SK-N-SH (cell line): ENCODE results near the gene ATP5MC3. TPM values are rescaled to one million over a fixed set of nuclear protein-coding genes. Genes with fewer than 3 reads are reported as not detected.

Source experiments
- CTCF ChIA-PET: fragments of 300-600, 350-600 bp; formaldehyde crosslinking; extraction: SDS; loops from one replicate; lab custom pipeline; 2021; lab: Yijun Ruan, JAX
- POLR2A ChIA-PET: fragments of 350-600 bp; sonication (Branson Sonifier 250); formaldehyde crosslinking; extraction: SDS; loops from one replicate; lab custom pipeline; 2020; ENCODE audit warnings: antibody characterized with exemption, inconsistent platforms; lab: Yijun Ruan, JAX
- DNase-seq: peaks from one replicate; pipeline ENCODE4 v3.0.0; 2012
- H2AFZ ChIP-seq: fragments of 200-600 bp; sonication (generic); 2 replicates; pipeline ENCODE4 v1.8.1; 2016; ENCODE audit warnings: antibody characterized with exemption, mild to moderate bottlenecking, low read depth
- H3F3A ChIP-seq: fragments of 200-600 bp; sonication (generic); replicated peaks from 2 replicates; pipeline ENCODE3; 2016; ENCODE audit warnings: antibody characterized with exemption, mild to moderate bottlenecking; ENCODE audit not compliant: insufficient read depth
- H3K27ac ChIP-seq, 2 experiments: fragments of 200-500 bp in 1 of 2; fragments of 200-600 bp in 1 of 2; sonication (Bioruptor generic) in 1 of 2; sonication (generic), shearing (Covaris generic) in 1 of 2; 2 replicates each; pipeline versions ENCODE4 v1.5.1 to v1.6.1; 2014 to 2016; ENCODE audit warnings: low read depth in 2 of 2, inconsistent platforms in 1 of 2, low read length in 1 of 2, mild to moderate bottlenecking in 1 of 2, mixed read lengths in 1 of 2
- H3K27me3 ChIP-seq: fragments of 200-600 bp; sonication (generic), shearing (Covaris generic); 2 replicates; pipeline ENCODE4 v1.6.1; 2016; ENCODE audit warnings: mixed run types; ENCODE audit not compliant: insufficient read depth
- H3K36me3 ChIP-seq, 2 experiments: fragments of 200-500 bp in 1 of 2; fragments of 200-600 bp in 1 of 2; sonication (Bioruptor generic) in 1 of 2; sonication (generic) in 1 of 2; replicated peaks in 1 of 2; 2 replicates each; pipeline versions ENCODE3 to v1.5.1; 2014 to 2016; ENCODE audit warnings: low read length in 1 of 2, mild to moderate bottlenecking in 1 of 2; ENCODE audit not compliant: insufficient read depth in 2 of 2, control insufficient read depth in 1 of 2
- H3K4me1 ChIP-seq, 2 experiments: fragments of 200-500 bp in 1 of 2; fragments of 200-600 bp in 1 of 2; sonication (Bioruptor generic) in 1 of 2; sonication (generic), shearing (Covaris generic) in 1 of 2; 2 replicates each; pipeline versions ENCODE4 v1.5.1 to v1.6.1; 2014 to 2016; ENCODE audit warnings: low read depth in 1 of 2, low read length in 1 of 2, mixed run types in 1 of 2; ENCODE audit not compliant: insufficient read depth in 2 of 2, control insufficient read depth in 1 of 2
- H3K4me2 ChIP-seq: fragments of 200-600 bp; sonication (generic), shearing (Covaris generic); 2 replicates; pipeline ENCODE4 v1.6.1; 2017; ENCODE audit warnings: mixed run types
- H3K4me3 ChIP-seq, 2 experiments: fragments of 200-500 bp in 1 of 2; fragments of 200-600 bp in 1 of 2; sonication (Bioruptor generic) in 1 of 2; sonication (generic), shearing (Covaris generic) in 1 of 2; 2 replicates each; pipeline versions ENCODE4 v1.5.1 to v1.8.1; 2014 to 2016; ENCODE audit warnings: low read depth in 2 of 2, inconsistent platforms in 1 of 2, low read length in 1 of 2, mild to moderate bottlenecking in 1 of 2, mixed read lengths in 1 of 2, moderate library complexity in 1 of 2
- H3K79me2 ChIP-seq: fragments of 200-600 bp; sonication (generic); 2 replicates; pipeline ENCODE4 v1.8.1; 2017; ENCODE audit warnings: mild to moderate bottlenecking; ENCODE audit not compliant: insufficient read depth
- H3K9ac ChIP-seq: fragments of 200-600 bp; sonication (generic); 2 replicates; pipeline ENCODE4 v1.6.1; 2017; ENCODE audit warnings: mixed run types
- H3K9me2 ChIP-seq: fragments of 200-600 bp; sonication (generic); 2 replicates; pipeline ENCODE4 v1.6.1; 2017; ENCODE audit warnings: mixed run types
- H3K9me3 ChIP-seq: fragments of 200-600 bp; sonication (generic); 2 replicates; pipeline ENCODE4 v1.6.1; 2017; ENCODE audit warnings: mixed run types, mild to moderate bottlenecking, moderate library complexity
- H4K20me1 ChIP-seq: fragments of 200-600 bp; sonication (generic); 2 replicates; pipeline ENCODE4 v1.6.1; 2017; ENCODE audit warnings: mild to moderate bottlenecking, mixed run types; ENCODE audit not compliant: insufficient read depth
- CHD2 ChIP-seq: fragments of 150-350 bp; IDR thresholded peaks from 2 replicates; pipeline ENCODE4 v1.6.1; 2018; ENCODE audit warnings: low read length; ENCODE audit not compliant: partially characterized antibody
- ELF1 ChIP-seq: IDR thresholded peaks from 2 replicates; pipeline ENCODE4 v1.4.0; 2012
- FOSL2 ChIP-seq: IDR thresholded peaks from 2 replicates; pipeline ENCODE4 v1.4.0; 2012; ENCODE audit warnings: low read depth, mild to moderate bottlenecking, moderate library complexity, borderline replicate concordance
- FOXJ3 ChIP-seq: sonication (generic); formaldehyde crosslinking; IDR thresholded peaks from 2 replicates; pipeline ENCODE4 v1.5.1; 2020; ENCODE audit warnings: mild to moderate bottlenecking, missing genetic modification reagents
- GABPA ChIP-seq: IDR thresholded peaks from 2 replicates; pipeline ENCODE4 v1.4.0; 2012; ENCODE audit warnings: low read depth, mild to moderate bottlenecking
- NRF1 ChIP-seq: IDR thresholded peaks from 2 replicates; pipeline ENCODE4 v1.6.1; 2012; ENCODE audit warnings: low read depth, mild to moderate bottlenecking, low read length
- POLR2AphosphoS5 ChIP-seq: IDR thresholded peaks from 2 replicates; pipeline ENCODE4 v1.6.1; 2012; ENCODE audit warnings: low read depth, low read length
- RAD21 ChIP-seq: IDR thresholded peaks from 2 replicates; pipeline ENCODE4 v1.6.1; 2012; ENCODE audit warnings: mild to moderate bottlenecking, low read length
- RFX5 ChIP-seq: IDR thresholded peaks from 2 replicates; pipeline ENCODE4 v1.6.1; 2012; ENCODE audit warnings: mild to moderate bottlenecking, improper control_type of control experiment, low read length
- RXRA ChIP-seq: IDR thresholded peaks from 2 replicates; pipeline ENCODE4 v1.4.0; 2012; ENCODE audit warnings: low read depth, mild to moderate bottlenecking, borderline replicate concordance
- SIN3A ChIP-seq: IDR thresholded peaks from 2 replicates; pipeline ENCODE4 v1.6.1; 2012; ENCODE audit warnings: low read depth, mild to moderate bottlenecking, low read length, moderate library complexity, borderline replicate concordance
- TAF1 ChIP-seq: IDR thresholded peaks from 2 replicates; pipeline ENCODE4 v1.6.1; 2012; ENCODE audit warnings: low read depth, mild to moderate bottlenecking, low read length, moderate library complexity, borderline replicate concordance
- TEAD4 ChIP-seq: IDR thresholded peaks from 2 replicates; pipeline ENCODE4 v1.4.0; 2012; ENCODE audit warnings: mild to moderate bottlenecking, borderline replicate concordance; ENCODE audit not compliant: insufficient read depth
- WGBS: methylation state at CpG from one replicate; pipeline ENCODE4 v1.1.6; 2017; ENCODE audit warnings: low lambda C conversion rate; 5-methylcytosine and 5-hydroxymethylcytosine counted together
- polyA plus RNA-seq, 3 experiments: library from polyadenylated mRNA; depleted of rRNA; stranded (reverse); fragments of >200 nt; gene quantifications; 2 replicates each; pipeline ENCODE4 v1.2.3, GENCODE V29; 2012
- TF ChIP-seq, protein P1 (sequence below): fragments of 150-350 bp; IDR thresholded peaks from 2 replicates; pipeline ENCODE4 v1.6.1; 2017; ENCODE audit warnings: antibody characterized with exemption, low read length, low read depth, borderline replicate concordance
- TF ChIP-seq, protein P2 (sequence below): fragments of 200-600 bp; sonication (generic); IDR thresholded peaks from 2 replicates; pipeline ENCODE4 v1.6.1; 2017; ENCODE audit warnings: antibody characterized with exemption, mild to moderate bottlenecking, moderate library complexity

ATP5MC3 gene
- polyA plus RNA-seq, 1 of the 3 experiments (the other 2 are of a cell fraction), result 365 TPM

DNA sequence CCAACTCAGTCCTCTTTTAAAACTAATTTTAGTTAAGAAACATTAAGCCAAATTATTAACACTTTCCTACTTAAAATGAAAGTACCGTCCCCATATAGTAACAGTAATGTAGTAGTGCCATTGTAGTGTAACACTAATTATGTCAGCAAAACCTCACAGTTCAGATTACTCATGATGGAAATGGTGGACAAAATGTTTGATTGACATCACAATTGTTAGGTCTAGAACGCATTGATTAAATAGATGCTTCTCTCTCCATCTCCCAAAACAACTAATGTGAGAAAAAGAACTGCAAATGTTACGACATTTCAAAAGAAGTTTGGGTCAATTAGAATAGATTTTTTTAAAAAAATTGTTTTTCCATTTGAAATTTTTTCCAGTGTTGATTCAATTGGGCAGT is 12.3 kb downstream of the ATP5MC3 start:
- no peaks in the 10 kb centered on the region for H3K9me3 ChIP-seq
- ChIA-PET POLR2A (interaction anchor here (0.7 to 1.3 kb wide), 5 partner anchors 8 to 676 kb away, joined by 3 to 10 read pairs (median 3); partner anchors contain the start of gene ATP5MC3), CTCF (interaction anchor here (0.9 kb wide), 1 partner anchor 33 kb away, joined by 3 read pairs; no protein-coding TSS in a partner anchor)
- H3K4me2 ChIP-seq, result peak overlapping the region; percentile 77
- TF ChIP-seq RXRA, result no peak
- TF ChIP-seq POLR2AphosphoS5, result no peak
- TF ChIP-seq RAD21, result no peak
- no peak for TF ChIP-seq FOSL2
- TF ChIP-seq ELF1, result no peak
- no peak for TF ChIP-seq CHD2
- no peak for TF ChIP-seq TEAD4
- H3K27me3 ChIP-seq, result no peaks in the 10 kb centered on the region
- H3K4me3 ChIP-seq, result peak overlapping the region; percentile 75 to 98
- H3K4me1 ChIP-seq, result no peaks in the 10 kb centered on the region; a peak in 3 of 4 replicates
- H4K20me1 ChIP-seq, result peaks cover 20% of the 10 kb centered on the region
- H3F3A ChIP-seq, result peaks cover 12% of the 10 kb centered on the region
- DNase-seq, result no peak
- WGBS, result 58% methylated on average over 3 of the region's 3 CpGs
- no peak overlapping the region for H2AFZ ChIP-seq
- H3K9ac ChIP-seq, result peak overlapping the region; percentile 78; the same call in 1 of the 2 replicates
- H3K27ac ChIP-seq, result no peak overlapping the region; a peak in 1 of 4 replicates
- no peaks in the 10 kb centered on the region for H3K9me2 ChIP-seq
- peaks cover 0 to 14% of the 10 kb centered on the region in 2 experiments for H3K36me3 ChIP-seq
- peaks cover 48% of the 10 kb centered on the region for H3K79me2 ChIP-seq

DNA sequence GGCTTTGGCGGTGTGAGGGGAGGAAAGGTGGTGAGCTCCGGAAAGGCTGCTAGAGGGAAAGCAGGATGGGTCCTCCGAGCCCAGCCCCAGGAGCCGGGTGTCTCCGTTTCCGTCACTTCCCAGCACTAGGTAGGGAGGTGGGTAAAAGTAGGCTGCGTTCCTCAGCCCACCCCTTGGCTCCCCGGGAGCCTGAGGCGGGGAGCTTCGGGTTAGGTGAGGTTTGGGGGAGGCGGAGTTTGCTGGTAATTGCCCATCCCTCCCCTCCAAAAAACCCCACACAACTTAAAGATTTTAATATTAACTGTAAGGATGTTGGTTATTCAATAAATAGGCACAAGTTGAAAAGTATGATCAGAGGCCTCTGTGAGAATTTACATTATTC is 13.0 kb downstream of the ATP5MC3 start:
- Histone ChIP-seq H3K9me2 (no peaks in the 10 kb centered on the region), H3K27ac (peak overlapping the region; percentile 52 to 89; a peak in 3 of 4 replicates), H3K79me2 (peaks cover 54% of the 10 kb centered on the region), H3K4me2 (peak overlapping the region; percentile 77), H2AFZ (peak overlapping the region; percentile 86), H4K20me1 (peaks cover 21% of the 10 kb centered on the region), H3K36me3 (peaks cover 0 to 8% of the 10 kb centered on the region in 2 experiments), H3F3A (peaks cover 12% of the 10 kb centered on the region), H3K4me1 (no peaks in the 10 kb centered on the region; a peak in 3 of 4 replicates), H3K9me3 (no peaks in the 10 kb centered on the region), H3K9ac (peak overlapping the region; percentile 78), H3K4me3 (peak overlapping the region; percentile 75 to 98), H3K27me3 (no peaks in the 10 kb centered on the region)
- TF ChIP-seq RXRA (no peak), TAF1 (peak; percentile 65; the same call in 1 of the 2 replicates), POLR2AphosphoS5 (peak; percentile 61; the same call in 1 of the 2 replicates)
- ChIA-PET POLR2A (interaction anchor here (0.7 to 1.3 kb wide), 6 partner anchors 9 to 677 kb away, joined by 3 to 10 read pairs (median 4); partner anchors contain the start of genes ATP5MC3 and CHN1), CTCF (interaction anchor here (0.7 to 1.0 kb wide), 4 partner anchors 10 to 398 kb away, joined by 3 to 5 read pairs (median 3); no protein-coding TSS in a partner anchor)
- no peak for DNase-seq
- WGBS, result 2% methylated on average over 9 of the region's 11 CpGs

DNA sequence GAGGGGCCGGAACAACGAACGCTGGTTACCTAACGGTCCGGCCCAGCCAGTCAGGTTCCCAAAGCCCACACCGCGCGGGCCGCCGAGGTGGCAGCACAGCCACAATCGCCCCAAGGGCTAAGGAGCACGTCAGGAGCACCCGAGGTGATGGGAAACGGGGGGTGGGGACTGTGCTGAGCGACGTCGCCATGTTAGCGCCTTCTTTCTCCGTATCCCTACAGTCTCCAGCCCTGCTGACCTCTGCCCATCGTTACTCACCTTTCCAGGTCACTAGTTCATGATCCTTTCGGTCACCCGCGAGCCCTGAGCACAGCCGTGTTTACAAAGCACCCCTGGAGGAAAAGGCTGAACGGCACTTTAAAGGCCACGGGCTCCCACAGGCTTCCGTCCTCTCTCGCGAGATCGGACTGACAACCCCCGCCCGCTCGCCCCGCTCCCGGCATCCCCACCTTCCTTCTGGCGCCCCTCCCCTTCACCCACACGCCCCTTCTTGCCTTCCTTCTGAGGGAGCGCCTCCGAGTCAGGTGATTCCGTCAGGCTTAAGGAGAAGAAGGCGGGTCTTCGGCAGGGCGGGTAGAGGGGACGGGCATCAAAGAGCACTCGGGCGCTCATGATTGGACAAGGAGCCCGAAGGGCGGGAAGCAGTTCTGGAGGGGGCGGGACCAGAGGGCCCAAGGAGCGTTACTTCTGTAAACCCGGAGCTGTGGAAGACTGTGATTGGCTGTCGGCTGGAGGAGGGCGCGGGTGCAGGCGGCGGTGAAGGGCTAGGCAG is 13.5 kb downstream of the ATP5MC3 start, which contains the start of gene ATF2:
TSS of gene ATF2 (minus strand) at position 412 of the 772 bp plus-strand sequence. CDS start 31,760 bp downstream, outside the sequence.
- Histone ChIP-seq H3K27ac (peak within 1 kb of the TSS; percentile 94 to 98), H3K4me2 (peak within 1 kb of the TSS; percentile 77), H3K36me3 (peaks cover 3% of the 10 kb centered on the region in 2 experiments), H3K79me2 (peaks cover 60% of the 10 kb centered on the region), H3K27me3 (no peaks in the 10 kb centered on the region), H3K9ac (peak within 1 kb of the TSS; percentile 98), H4K20me1 (peaks cover 25% of the 10 kb centered on the region), H3K4me3 (peak within 1 kb of the TSS; percentile 96 to 98), H3K9me2 (no peaks in the 10 kb centered on the region), H3K4me1 (no peaks in the 10 kb centered on the region; a peak in 3 of 4 replicates), H3K9me3 (no peaks in the 10 kb centered on the region), H2AFZ (peak within 1 kb of the TSS; percentile 87), H3F3A (peaks cover 12% of the 10 kb centered on the region)
- ChIA-PET POLR2A (interaction anchor here (0.6 to 1.3 kb wide), 8 partner anchors 10 to 677 kb away, joined by 3 to 10 read pairs (median 4); partner anchors contain the start of genes ATP5MC3 and CHN1), CTCF (interaction anchor here (0.7 to 1.2 kb wide), 5 partner anchors 10 to 397 kb away, joined by 3 to 5 read pairs (median 3); no protein-coding TSS in a partner anchor)
- peak; percentile 93 for DNase-seq
- 0% methylated on average over 44 of the region's 56 CpGs for WGBS
- TF ChIP-seq POLR2AphosphoS5 (no peak), NRF1 (no peak), RXRA (no peak), RFX5 (peak; percentile 79), TEAD4 (no peak), GABPA (no peak), FOXJ3 (no peak), SIN3A (peak; percentile 98), ELF1 (0 out of 2 replicates have a peak, but pooled peaks have one; percentile 43)
- TF ChIP-seq, protein P1, sequence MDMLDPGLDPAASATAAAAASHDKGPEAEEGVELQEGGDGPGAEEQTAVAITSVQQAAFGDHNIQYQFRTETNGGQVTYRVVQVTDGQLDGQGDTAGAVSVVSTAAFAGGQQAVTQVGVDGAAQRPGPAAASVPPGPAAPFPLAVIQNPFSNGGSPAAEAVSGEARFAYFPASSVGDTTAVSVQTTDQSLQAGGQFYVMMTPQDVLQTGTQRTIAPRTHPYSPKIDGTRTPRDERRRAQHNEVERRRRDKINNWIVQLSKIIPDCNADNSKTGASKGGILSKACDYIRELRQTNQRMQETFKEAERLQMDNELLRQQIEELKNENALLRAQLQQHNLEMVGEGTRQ, result no peak
- TF ChIP-seq, protein P2, sequence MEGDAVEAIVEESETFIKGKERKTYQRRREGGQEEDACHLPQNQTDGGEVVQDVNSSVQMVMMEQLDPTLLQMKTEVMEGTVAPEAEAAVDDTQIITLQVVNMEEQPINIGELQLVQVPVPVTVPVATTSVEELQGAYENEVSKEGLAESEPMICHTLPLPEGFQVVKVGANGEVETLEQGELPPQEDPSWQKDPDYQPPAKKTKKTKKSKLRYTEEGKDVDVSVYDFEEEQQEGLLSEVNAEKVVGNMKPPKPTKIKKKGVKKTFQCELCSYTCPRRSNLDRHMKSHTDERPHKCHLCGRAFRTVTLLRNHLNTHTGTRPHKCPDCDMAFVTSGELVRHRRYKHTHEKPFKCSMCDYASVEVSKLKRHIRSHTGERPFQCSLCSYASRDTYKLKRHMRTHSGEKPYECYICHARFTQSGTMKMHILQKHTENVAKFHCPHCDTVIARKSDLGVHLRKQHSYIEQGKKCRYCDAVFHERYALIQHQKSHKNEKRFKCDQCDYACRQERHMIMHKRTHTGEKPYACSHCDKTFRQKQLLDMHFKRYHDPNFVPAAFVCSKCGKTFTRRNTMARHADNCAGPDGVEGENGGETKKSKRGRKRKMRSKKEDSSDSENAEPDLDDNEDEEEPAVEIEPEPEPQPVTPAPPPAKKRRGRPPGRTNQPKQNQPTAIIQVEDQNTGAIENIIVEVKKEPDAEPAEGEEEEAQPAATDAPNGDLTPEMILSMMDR, result no peak
